ENCODE data around the gene KLF13.

- TF ChIP-seq CTCF (IDR thresholded peaks at IDR 0.05 in 2 of 3, conservative IDR thresholded peaks at IDR 0.05 in 1 of 3; ENCODE audit: control insufficient read depth in 2 of 3, extremely low read depth in 1 of 3, insufficient read depth in 1 of 3, low read depth in 3 of 3, low read length in 3 of 3) (no peak), SRF (IDR thresholded peaks at IDR 0.05; ENCODE audit: low read depth in 2 of 2, low read length in 2 of 2) (no peak), POLR2A (IDR thresholded peaks at IDR 0.05; ENCODE audit: low read depth, low read length) (no peak), PBX3 (IDR thresholded peaks at IDR 0.05; ENCODE audit: insufficient replicate concordance, low read depth, low read length) (no peak), BMI1 (IDR thresholded peaks at IDR 0.05; ENCODE audit: borderline replicate concordance) (no peak), ASH2L (IDR thresholded peaks at IDR 0.05; ENCODE audit: borderline replicate concordance, low read depth) (no peak)
- TF ChIP-seq, protein P1, sequence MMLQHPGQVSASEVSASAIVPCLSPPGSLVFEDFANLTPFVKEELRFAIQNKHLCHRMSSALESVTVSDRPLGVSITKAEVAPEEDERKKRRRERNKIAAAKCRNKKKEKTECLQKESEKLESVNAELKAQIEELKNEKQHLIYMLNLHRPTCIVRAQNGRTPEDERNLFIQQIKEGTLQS (IDR thresholded peaks at IDR 0.05; ENCODE audit: borderline replicate concordance, extremely low read depth, low read depth, low read length), result no peak
Observed at GRCh38 chr15:31372635-31373091, 46.0 kb downstream of the KLF13 start.
